IMR-90 (cell line): ENCODE measurements around the gene PLN. TPM values are rescaled to one million over a fixed set of nuclear protein-coding genes. Genes with fewer than 3 reads are reported as not detected.

Source experiments
- ATAC-seq: fragments of 200-7000 bp; cut with Tn5 transposase; 2 replicates; pipeline ENCODE4 v1.9.1; 2020; ENCODE audit warnings: low read depth, mild to moderate bottlenecking, moderate library complexity
- BruUV-seq: library from RNA; stranded (reverse); fragments of 400-500 nt; replicated peaks from 2 replicates; lab custom pipeline; 2021; lab: Mats Ljungman, UMichigan
- CTCF ChIA-PET: fragments of 300-600 bp; formaldehyde crosslinking; extraction: SDS; loops from one replicate; lab custom pipeline; 2021; ENCODE audit warnings: antibody characterized with exemption; lab: Yijun Ruan, JAX
- POLR2A ChIA-PET: fragments of 300-600 bp; sonication (Branson Sonifier 250); formaldehyde crosslinking; loops from one replicate; lab custom pipeline; 2022; ENCODE audit warnings: antibody characterized with exemption; ENCODE audit not compliant: unreplicated experiment; lab: Charles Lee
- DNase-seq: peaks from one replicate; pipeline ENCODE4 v3.0.0; 2013
- H2AFZ ChIP-seq: replicated peaks from 2 replicates; pipeline ENCODE3; 2013; ENCODE audit warnings: low read length, mild to moderate bottlenecking; ENCODE audit not compliant: poor library complexity
- H2AK5ac ChIP-seq: 2 replicates; pipeline ENCODE4 v1.6.1; 2013; ENCODE audit warnings: low read depth, low read length, inconsistent platforms
- H2AK9ac ChIP-seq: replicated peaks from 2 replicates; pipeline ENCODE3; 2013; ENCODE audit warnings: mild to moderate bottlenecking, low read depth, low read length, moderate library complexity; ENCODE audit not compliant: poor library complexity
- H2BK120ac ChIP-seq: 2 replicates; pipeline ENCODE4 v1.6.1; 2013; ENCODE audit warnings: low read depth, low read length, inconsistent platforms
- H2BK15ac ChIP-seq: 3 replicates; pipeline ENCODE4 v1.6.1; 2013; ENCODE audit warnings: low read depth, low read length, inconsistent platforms
- H2BK20ac ChIP-seq: 2 replicates; pipeline ENCODE4 v1.6.1; 2013; ENCODE audit warnings: low read depth, mild to moderate bottlenecking, inconsistent platforms, low read length, moderate library complexity
- H2BK5ac ChIP-seq: 2 replicates; pipeline ENCODE4 v1.6.1; 2013; ENCODE audit warnings: mild to moderate bottlenecking, low read depth, low read length, inconsistent platforms; ENCODE audit not compliant: poor library complexity, severe bottlenecking
- H3K14ac ChIP-seq: replicated peaks from 2 replicates; pipeline ENCODE4 v1.6.1; 2013; ENCODE audit warnings: low read depth, low read length, inconsistent platforms
- H3K18ac ChIP-seq: 2 replicates; pipeline ENCODE4 v1.6.1; 2013; ENCODE audit warnings: low read depth, low read length, control low read depth
- H3K23ac ChIP-seq: 2 replicates; pipeline ENCODE4 v1.6.1; 2013; ENCODE audit warnings: low read depth, low read length, inconsistent platforms
- H3K27ac ChIP-seq: 2 replicates; pipeline ENCODE4 v1.5.1; 2013; ENCODE audit warnings: mild to moderate bottlenecking, control low read depth, low read length; ENCODE audit not compliant: insufficient read depth
- H3K27me3 ChIP-seq: 2 replicates; pipeline ENCODE4 v1.6.1; 2013; ENCODE audit warnings: low read length; ENCODE audit not compliant: control insufficient read depth, insufficient read depth
- H3K36me3 ChIP-seq: 2 replicates; pipeline ENCODE4 v1.6.1; 2013; ENCODE audit warnings: low read length, mixed read lengths; ENCODE audit not compliant: control insufficient read depth, insufficient read depth
- H3K4ac ChIP-seq: 2 replicates; pipeline ENCODE4 v1.6.1; 2013; ENCODE audit warnings: low read depth, low read length, inconsistent platforms
- H3K4me1 ChIP-seq: 2 replicates; pipeline ENCODE4 v1.6.1; 2013; ENCODE audit warnings: low read length, mixed read lengths; ENCODE audit not compliant: control insufficient read depth, insufficient read depth
- H3K4me2 ChIP-seq: 2 replicates; pipeline ENCODE4 v1.6.1; 2013; ENCODE audit warnings: low read depth, mild to moderate bottlenecking, control low read depth, low read length, moderate library complexity
- H3K4me3 ChIP-seq: 2 replicates; pipeline ENCODE4 v1.5.1; 2013; ENCODE audit warnings: low read depth, mild to moderate bottlenecking, control low read depth, low read length, moderate library complexity; ENCODE audit not compliant: insufficient read depth
- H3K56ac ChIP-seq: 2 replicates; pipeline ENCODE4 v1.6.1; 2013; ENCODE audit warnings: low read length, inconsistent platforms; ENCODE audit not compliant: insufficient read depth; ENCODE audit errors: extremely low read depth
- H3K79me1 ChIP-seq, 2 experiments: 2 replicates each; pipeline ENCODE4 v1.6.1; 2013; ENCODE audit warnings: low read length in 2 of 2, inconsistent platforms in 1 of 2, low read depth in 1 of 2
- H3K9ac ChIP-seq: 2 replicates; pipeline ENCODE4 v1.6.1; 2013; ENCODE audit warnings: low read depth, low read length, control low read depth
- H3K9me1 ChIP-seq: 2 replicates; pipeline ENCODE4 v1.6.1; 2013; ENCODE audit warnings: low read length, inconsistent platforms; ENCODE audit not compliant: insufficient read depth
- H3K9me3 ChIP-seq: 2 replicates; pipeline ENCODE4 v1.6.1; 2013; ENCODE audit warnings: low read length; ENCODE audit not compliant: control insufficient read depth, insufficient read depth
- H4K20me1 ChIP-seq: 2 replicates; pipeline ENCODE4 v1.6.1; 2013; ENCODE audit warnings: low read length, inconsistent platforms; ENCODE audit not compliant: insufficient read depth
- H4K5ac ChIP-seq: 2 replicates; pipeline ENCODE4 v1.6.1; 2013; ENCODE audit warnings: mild to moderate bottlenecking, low read depth, low read length, control low read depth
- H4K8ac ChIP-seq, 2 experiments: 2 replicates each; pipeline ENCODE4 v1.6.1; 2013; ENCODE audit warnings: low read depth in 2 of 2, low read length in 2 of 2, control low read depth in 1 of 2, inconsistent platforms in 1 of 2
- H4K91ac ChIP-seq: 2 replicates; pipeline ENCODE4 v1.6.1; 2013; ENCODE audit warnings: low read depth, low read length, inconsistent platforms; ENCODE audit not compliant: insufficient read depth
- CEBPB ChIP-seq: IDR thresholded peaks from 2 replicates; pipeline ENCODE4 v1.6.1; 2012; ENCODE audit warnings: low read depth, low read length, improper control_type of control experiment
- CHD1 ChIP-seq: IDR thresholded peaks from 2 replicates; pipeline ENCODE4 v1.6.1; 2012; ENCODE audit warnings: low read depth, low read length, improper control_type of control experiment
- FOS ChIP-seq: fragments of 150-350 bp; IDR thresholded peaks from 2 replicates; pipeline ENCODE4 v1.6.1; 2016; ENCODE audit warnings: low read depth, low read length
- MAFK ChIP-seq: IDR thresholded peaks from 2 replicates; pipeline ENCODE4 v1.6.1; 2012; ENCODE audit warnings: low read depth, low read length, improper control_type of control experiment
- MAZ ChIP-seq: IDR thresholded peaks from 2 replicates; pipeline ENCODE4 v1.6.1; 2012; ENCODE audit warnings: low read depth, mild to moderate bottlenecking, low read length, improper control_type of control experiment, moderate library complexity, borderline replicate concordance
- MXI1 ChIP-seq: IDR thresholded peaks from 2 replicates; pipeline ENCODE4 v1.6.1; 2012; ENCODE audit warnings: low read depth, mild to moderate bottlenecking, low read length, moderate library complexity, borderline replicate concordance
- POLR2A ChIP-seq: IDR thresholded peaks from 2 replicates; pipeline ENCODE4 v1.6.1; 2012; ENCODE audit warnings: mild to moderate bottlenecking, low read depth, low read length
- RAD21 ChIP-seq: IDR thresholded peaks from 2 replicates; pipeline ENCODE4 v1.6.1; 2012; ENCODE audit warnings: low read length, improper control_type of control experiment
- RCOR1 ChIP-seq: IDR thresholded peaks from 2 replicates; pipeline ENCODE4 v1.6.1; 2012; ENCODE audit warnings: mild to moderate bottlenecking, low read length, improper control_type of control experiment; ENCODE audit not compliant: insufficient replicate concordance
- RFX5 ChIP-seq: IDR thresholded peaks from 2 replicates; pipeline ENCODE4 v1.8.0; 2012; ENCODE audit warnings: low read depth, mild to moderate bottlenecking, low read length, moderate library complexity
- SMC3 ChIP-seq: fragments of 150-350 bp; IDR thresholded peaks from 2 replicates; pipeline ENCODE4 v1.6.1; 2016; ENCODE audit warnings: low read depth, mild to moderate bottlenecking, antibody characterized with exemption, low read length, moderate library complexity
- WGBS, 2 experiments: methylation state at CpG; one replicate each; pipeline versions ENCODE4 v1.1.5 to v1.1.7; 2013; ENCODE audit warnings: missing lambda C conversion rate in 2 of 2; ENCODE audit not compliant: insufficient read length in 1 of 2; ENCODE audit errors: extremely low coverage in 2 of 2; 5-methylcytosine and 5-hydroxymethylcytosine counted together
- dilution Hi-C: fragments of 300-500 bp; cut with HindIII; formaldehyde crosslinking; loops from one replicate; pipeline ENCODE4 v1.14.3; 2018; ENCODE audit warnings: low sequenced_read_pairs; ENCODE audit not compliant: unreplicated experiment
- in situ Hi-C: fragments of 300-500 bp; cut with MboI; formaldehyde crosslinking; loops from 3 replicates; pipeline ENCODE4 v1.14.3; 2019; ENCODE audit warnings: low sequenced_read_pairs, inconsistent platforms, mixed read lengths
- intact Hi-C: fragments of 100-400 bp; cut with micrococcal nuclease; formaldehyde crosslinking; loops from 2 replicates; pipeline ENCODE4 v1.10.0; 2022
- polyA plus RNA-seq, 3 experiments: library from polyadenylated mRNA; depleted of rRNA; stranded (reverse); fragments of >200 nt; gene quantifications; 2 replicates each; pipeline ENCODE4 v1.2.3, GENCODE V29; 2012; ENCODE audit warnings: low replicate concordance in 1 of 3
- total RNA-seq: library from RNA; depleted of rRNA; stranded (reverse); fragments of >200 nt; gene quantifications from 2 replicates; pipeline ENCODE4 v1.2.3, GENCODE V29; 2012
- TF ChIP-seq, protein P1 (sequence below): fragments of 150-350 bp; IDR thresholded peaks from 2 replicates; pipeline ENCODE4 v1.6.1; 2017; ENCODE audit warnings: mild to moderate bottlenecking, antibody characterized with exemption, low read length, low read depth

The PLN gene
- total and polyA plus RNA-seq, 2 of the 4 experiments (the other 2 are of a cell fraction) = under 0.01 TPM; not detected in 1

DNA sequence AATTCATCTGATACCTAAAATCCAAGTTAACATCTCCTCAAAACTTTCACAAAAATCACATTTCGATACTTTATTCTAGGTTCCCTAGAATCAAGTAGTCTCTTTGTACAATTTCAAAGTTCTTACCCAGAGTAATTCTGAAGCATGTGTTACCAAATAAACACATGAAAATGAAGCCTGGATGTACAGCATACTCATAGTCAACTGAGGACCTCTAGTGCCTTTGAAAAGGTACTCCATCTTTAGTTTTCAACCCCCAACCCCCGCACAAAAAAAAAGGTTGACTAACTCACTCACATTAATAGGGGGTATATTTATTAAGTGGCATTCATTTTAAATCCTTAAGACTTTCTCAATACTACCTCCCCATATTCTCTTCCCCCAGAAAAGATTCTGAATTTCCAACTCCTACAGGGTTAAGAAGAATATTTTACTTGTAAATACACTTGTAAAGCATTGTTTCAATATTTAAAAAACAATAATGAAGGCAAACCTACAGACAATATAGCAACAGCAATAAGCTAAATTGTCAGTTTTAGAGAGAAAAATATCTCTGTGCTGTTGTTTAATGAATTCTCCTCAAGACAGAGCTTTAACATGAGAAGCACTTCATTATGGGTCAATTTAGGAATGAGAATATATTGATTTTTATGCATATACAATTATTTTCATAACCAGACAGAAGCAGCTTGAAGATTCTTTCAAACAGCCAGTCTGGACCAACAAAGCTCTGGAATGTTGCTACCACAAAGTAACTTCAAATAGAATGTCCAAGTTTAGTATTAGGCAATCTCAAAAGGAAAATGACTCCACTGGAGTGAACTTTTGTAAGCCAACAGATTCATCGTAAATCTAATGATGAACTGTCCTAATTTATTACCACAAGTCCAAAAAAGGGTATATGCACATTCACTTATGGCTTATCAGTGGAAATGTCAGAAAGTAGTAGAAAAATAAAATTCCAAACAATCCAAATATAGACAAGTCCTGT is 3.3 kb downstream of the PLN start (continued):
- TF ChIP-seq, protein P1, sequence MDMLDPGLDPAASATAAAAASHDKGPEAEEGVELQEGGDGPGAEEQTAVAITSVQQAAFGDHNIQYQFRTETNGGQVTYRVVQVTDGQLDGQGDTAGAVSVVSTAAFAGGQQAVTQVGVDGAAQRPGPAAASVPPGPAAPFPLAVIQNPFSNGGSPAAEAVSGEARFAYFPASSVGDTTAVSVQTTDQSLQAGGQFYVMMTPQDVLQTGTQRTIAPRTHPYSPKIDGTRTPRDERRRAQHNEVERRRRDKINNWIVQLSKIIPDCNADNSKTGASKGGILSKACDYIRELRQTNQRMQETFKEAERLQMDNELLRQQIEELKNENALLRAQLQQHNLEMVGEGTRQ = no peak
- TF ChIP-seq MXI1 = no peak
- TF ChIP-seq CHD1 = no peak

DNA sequence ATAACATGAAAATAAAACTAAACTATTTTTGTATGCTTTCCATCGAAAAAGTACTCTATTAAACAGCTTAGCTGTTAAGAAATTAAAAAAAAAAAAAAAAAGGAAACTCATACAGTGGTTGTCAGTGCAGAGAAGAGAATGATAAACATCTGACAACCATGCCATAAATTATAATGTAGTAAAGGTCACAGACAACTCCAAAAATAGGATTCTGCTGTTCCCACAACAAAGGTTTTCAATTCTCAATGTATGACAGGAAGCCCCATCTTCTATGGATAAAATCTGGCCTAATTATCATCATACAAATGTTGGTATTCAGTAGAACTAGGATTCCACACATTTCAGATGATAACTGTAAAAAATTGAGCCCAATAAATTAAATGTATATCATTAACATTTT is 5.0 kb downstream of the PLN start:
- Histone ChIP-seq H2BK20ac (no peak overlapping the region), H3K4me3 (no peak overlapping the region), H3K9me1 (0 out of 2 replicates have a peak, but pooled peaks cover 6% of the 10 kb centered on the region), H3K36me3 (no peaks in the 10 kb centered on the region), H2BK5ac (no peak overlapping the region), H4K5ac (no peak overlapping the region), H3K9me3 (no peaks in the 10 kb centered on the region), H2AK9ac (no peak overlapping the region), H2BK15ac (no peak overlapping the region), H2BK120ac (no peak overlapping the region), H3K9ac (no peak overlapping the region), H4K91ac (no peak overlapping the region), H3K4me2 (no peak overlapping the region), H3K27ac (no peak overlapping the region), H4K20me1 (no peaks in the 10 kb centered on the region; the same call in 1 of the 2 replicates), H3K79me1 (peaks cover 11 to 14% of the 10 kb centered on the region in 2 experiments; a peak in 3 of 4 replicates), H2AK5ac (no peak overlapping the region), H4K8ac (no peak overlapping the region), H2AFZ (no peak overlapping the region), H3K14ac (no peak overlapping the region), H3K23ac (no peak overlapping the region), H3K18ac (no peak overlapping the region), H3K56ac (no peak overlapping the region), H3K27me3 (no peaks in the 10 kb centered on the region), H3K4ac (no peak overlapping the region), H3K4me1 (peaks cover 3% of the 10 kb centered on the region)
- intact Hi-C loops (loop anchor here (10.0 kb wide), 3 partner anchors 62 to 342 kb away; partner anchors contain the start of gene ASF1A), in situ Hi-C loops (no loop called here), dilution Hi-C loops (no loop called here)
- ChIA-PET CTCF (interaction anchor here (0.8 to 1.8 kb wide), 3 partner anchors 27 to 268 kb away, joined by 4 to 5 read pairs (median 4); no protein-coding TSS in a partner anchor), POLR2A (no interaction called here)
- DNase-seq (no peak), ATAC-seq (no peak)
- WGBS, 2 experiments = no CpG with 5 or more reads among the region's 1 CpG
- BruUV-seq = no TSS peak
- TF ChIP-seq POLR2A (no peak), RAD21 (no peak), MAFK (no peak), CEBPB (no peak), RCOR1 (no peak), FOS (no peak), RFX5 (no peak), CHD1 (no peak), SMC3 (no peak), MAZ (no peak)
- TF ChIP-seq, protein P1 = no peak
